ENCODE measurements around the gene ASB1.

DNA sequence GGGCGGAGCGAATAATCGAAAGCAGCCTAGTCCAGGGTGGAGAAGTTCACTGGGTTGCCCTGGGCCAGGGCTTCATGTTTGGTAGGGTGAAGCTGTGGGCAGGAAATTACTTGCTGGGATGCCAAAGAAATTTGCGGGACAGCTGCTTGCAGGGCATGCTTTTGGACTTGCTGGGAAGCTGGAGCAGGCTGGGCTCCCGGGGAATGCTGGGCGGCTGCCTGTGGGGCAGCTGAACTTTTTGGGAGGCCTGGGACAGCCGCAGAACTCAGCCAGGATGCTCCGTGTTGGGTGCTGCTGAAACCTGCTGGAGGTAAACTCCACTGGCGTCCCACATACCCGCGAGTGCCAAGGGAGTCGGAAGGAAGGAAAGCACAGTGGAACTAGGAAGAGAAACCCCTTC, 31.9 kb downstream of the ASB1 start:
- TF ChIP-seq, protein P1, sequence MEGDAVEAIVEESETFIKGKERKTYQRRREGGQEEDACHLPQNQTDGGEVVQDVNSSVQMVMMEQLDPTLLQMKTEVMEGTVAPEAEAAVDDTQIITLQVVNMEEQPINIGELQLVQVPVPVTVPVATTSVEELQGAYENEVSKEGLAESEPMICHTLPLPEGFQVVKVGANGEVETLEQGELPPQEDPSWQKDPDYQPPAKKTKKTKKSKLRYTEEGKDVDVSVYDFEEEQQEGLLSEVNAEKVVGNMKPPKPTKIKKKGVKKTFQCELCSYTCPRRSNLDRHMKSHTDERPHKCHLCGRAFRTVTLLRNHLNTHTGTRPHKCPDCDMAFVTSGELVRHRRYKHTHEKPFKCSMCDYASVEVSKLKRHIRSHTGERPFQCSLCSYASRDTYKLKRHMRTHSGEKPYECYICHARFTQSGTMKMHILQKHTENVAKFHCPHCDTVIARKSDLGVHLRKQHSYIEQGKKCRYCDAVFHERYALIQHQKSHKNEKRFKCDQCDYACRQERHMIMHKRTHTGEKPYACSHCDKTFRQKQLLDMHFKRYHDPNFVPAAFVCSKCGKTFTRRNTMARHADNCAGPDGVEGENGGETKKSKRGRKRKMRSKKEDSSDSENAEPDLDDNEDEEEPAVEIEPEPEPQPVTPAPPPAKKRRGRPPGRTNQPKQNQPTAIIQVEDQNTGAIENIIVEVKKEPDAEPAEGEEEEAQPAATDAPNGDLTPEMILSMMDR (IDR thresholded peaks at IDR 0.05), result no peak
- no peak for TF ChIP-seq POLR2A (IDR thresholded peaks at IDR 0.05)
